HG03469 (cell line): ENCODE data around the gene CLVS2.

ENCODE experiments used
- ATAC-seq: cut with Tn5 transposase; IDR thresholded peaks from one replicate; pipeline ENCODE4 v1.9.1; 2021; ENCODE audit warnings: mild to moderate bottlenecking, moderate library complexity, moderate number of reproducible peaks; ENCODE audit not compliant: unreplicated experiment

CLVS2 gene, protein sequence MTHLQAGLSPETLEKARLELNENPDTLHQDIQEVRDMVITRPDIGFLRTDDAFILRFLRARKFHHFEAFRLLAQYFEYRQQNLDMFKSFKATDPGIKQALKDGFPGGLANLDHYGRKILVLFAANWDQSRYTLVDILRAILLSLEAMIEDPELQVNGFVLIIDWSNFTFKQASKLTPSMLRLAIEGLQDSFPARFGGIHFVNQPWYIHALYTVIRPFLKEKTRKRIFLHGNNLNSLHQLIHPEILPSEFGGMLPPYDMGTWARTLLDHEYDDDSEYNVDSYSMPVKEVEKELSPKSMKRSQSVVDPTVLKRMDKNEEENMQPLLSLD

DNA sequence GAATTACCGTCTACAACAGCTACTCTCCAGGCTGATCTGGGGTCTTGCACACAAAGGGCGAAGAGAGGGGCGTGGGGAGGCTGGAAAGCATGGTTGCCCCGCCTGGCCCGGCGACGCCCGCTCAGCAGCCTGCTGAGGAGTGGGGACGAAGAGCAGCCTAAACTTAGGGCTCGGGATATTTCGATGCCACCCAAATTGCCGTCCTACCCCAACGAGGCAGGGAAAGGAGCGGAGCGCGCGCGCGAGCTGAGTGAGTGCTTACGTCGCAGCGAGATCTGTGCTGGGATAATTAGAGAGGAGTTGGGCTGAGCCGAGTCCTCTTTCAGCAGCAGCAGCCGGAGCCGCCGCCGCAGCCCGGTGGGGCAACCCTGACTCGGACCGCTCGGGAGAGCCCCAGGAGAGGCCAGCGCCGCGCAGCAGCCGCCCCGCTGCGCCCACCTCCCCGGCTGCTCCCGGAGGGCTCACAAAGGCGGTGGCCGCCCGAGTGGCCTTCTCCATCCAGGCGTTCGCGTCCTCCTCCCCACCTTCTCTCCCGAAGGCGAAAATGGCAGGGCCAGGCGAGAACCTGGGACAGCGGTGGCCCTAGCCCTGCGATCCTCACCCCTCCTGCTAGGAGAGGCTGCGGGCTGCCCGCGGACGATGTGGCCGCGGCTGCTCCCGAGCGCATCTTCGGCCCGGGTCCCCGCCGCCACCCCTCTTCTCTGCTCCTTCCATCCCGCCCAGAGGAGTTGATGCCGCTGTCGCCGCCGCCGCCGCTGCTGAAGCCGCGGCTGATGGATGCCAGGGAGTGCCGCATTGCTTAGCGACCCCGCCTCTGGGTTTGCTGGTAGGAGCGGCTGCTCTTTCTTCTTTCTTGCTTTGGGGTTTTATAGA is at the start of gene CLVS2:
Gene CLVS2, plus strand, starts transcription at position 315 of the 873 bp plus-strand sequence. CDS start 1,543 bp downstream, outside the sequence.
- no peak for ATAC-seq

DNA sequence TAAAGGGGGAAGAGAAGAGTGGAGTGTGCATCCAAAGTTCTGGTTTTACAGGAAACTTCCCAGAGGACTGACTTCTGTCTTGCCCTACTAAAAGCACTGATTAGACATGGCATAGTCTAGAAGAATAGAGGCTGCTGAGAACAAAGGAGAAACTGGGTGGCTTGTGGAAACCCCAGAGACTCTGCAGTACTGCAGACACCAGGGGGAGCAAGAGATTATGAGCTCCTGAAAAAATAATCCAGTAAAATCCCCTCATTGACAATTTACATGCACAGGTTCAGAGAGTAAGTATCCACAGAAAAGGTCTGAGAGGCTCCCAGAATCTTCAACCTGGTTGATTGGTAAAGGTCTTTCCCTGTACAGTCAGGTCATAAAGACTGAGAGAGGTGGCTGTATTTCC is 48.7 kb upstream of the CLVS2 start:
- no peak for ATAC-seq

DNA sequence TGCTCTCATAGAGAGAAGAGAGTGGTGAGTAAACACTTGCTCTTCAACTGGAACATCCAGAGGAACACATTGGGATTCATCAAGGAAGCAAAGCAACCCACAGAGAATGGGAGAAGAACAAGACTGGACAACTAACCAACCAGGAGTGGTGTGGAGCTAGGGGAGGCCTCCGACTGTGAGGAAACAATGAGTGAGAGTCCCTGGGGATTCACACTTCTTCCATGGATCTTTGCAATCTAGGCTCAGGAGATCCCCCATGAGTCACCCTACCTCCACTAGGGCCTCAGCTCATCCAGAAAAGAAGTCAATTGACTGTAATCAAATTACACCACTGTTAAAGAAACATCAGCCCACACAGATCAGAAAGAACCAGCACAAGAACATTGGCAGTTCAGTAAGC is 42.3 kb upstream of the CLVS2 start:
- no peak for ATAC-seq

DNA sequence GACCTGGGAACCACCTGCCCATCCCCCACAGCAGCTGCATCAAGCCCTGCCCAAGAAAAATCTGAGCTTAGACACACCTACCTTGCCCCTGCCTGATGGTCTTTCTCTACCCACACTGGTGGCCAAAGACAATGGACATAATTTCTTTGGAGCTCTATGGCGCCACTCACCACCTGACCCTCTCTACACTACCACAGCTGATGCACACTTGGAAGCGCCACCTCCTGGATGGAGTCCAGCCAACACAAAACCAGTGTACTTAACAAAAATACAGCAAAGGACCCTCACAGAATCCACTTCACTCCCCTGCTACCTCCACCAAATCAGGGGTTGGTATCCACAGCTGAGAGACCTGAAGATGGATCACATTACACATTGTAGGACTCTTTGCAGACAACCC is 39.7 kb upstream of the CLVS2 start:
- ATAC-seq: no peak

DNA sequence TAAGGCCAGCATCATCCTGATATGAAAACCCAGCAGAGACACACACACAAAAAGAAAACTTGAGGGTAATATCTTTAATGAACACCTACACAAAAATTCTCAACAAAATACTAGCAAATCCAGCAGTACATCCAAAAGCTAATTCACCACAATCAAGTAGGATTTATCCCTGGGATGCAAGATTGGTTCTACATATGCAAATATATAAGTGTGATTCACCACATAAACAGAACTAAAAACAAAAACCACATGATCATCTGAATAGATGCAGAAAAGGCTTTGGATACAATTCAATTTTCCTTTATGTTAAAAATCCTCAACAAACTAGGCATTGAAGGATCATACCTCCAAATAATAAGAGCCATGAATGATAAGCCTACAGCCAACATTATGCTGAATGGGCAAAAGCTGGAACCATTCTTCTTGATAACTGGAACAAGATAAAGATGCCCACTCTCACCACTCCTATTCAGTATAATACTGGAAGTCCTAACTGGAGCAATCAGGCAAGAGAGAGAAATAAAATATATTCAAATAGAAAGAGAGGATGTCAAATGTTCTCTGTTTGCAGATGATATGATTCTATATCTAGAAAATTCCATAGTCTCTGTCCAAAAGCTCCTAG is 33.9 kb upstream of the CLVS2 start:
- no peak for ATAC-seq

DNA sequence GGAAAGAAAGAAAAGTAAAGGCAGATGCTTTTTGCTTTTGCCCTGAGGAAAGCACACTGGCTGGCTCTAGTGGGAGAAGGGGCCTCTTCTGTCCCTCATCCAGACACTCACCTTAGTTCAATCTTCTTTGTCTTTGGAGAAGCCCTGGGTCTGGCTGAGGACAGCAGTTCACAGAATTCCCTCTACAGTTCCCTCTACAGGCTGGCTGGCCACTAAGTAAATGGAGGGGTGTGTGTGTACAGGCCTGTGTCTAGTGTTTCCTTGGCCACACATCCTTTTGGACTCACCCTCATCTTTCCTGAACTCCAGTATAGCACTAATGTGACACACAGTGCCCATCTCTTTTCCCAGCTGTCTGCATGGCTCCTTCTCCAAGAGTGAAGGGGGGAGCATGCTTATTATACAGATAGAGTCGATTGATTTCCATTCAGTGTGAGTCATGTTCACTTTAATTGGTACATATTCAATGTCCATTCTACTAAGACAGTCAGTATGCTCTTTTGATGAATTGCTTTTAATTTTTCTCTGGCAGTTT is 26.0 kb upstream of the CLVS2 start:
- ATAC-seq: no peak

DNA sequence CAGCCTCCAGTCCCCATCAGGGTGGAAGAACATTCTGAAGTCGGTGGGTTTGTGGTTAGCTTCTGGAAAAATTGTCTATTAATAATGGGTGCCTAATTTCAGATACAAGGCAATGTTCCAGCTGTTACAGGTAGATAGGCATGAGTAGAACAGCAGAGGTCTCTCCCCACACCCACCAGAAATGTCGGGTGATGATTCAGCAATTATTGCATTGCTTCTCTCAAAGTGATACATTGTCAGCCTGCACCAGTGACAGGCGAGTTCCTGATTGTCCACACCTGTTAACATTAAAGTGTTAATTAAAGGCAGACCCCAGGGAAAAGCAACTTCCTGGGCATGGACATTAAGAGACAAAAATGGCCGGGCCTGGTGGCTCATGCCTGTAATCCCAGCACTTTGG is 18.9 kb upstream of the CLVS2 start:
- no peak for ATAC-seq

DNA sequence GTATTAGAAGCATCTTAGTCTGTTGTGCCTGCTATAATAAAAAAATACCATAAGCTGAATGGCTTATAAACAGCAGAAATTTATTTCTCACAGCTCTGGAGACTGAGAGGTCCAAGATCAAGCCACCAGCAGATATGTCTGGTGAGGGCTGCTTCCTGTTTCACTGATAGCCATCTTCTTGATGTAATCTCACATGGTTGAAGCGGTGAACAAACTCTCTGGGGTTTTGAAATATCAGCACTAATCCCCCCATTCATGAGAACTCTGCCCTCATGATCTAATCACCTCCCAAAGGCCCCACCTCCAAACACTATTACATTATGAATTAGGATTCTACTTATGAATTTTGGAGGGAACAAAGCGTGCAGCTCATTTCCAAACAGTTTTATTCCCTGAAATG is 11.6 kb upstream of the CLVS2 start:
- ATAC-seq: no peak

DNA sequence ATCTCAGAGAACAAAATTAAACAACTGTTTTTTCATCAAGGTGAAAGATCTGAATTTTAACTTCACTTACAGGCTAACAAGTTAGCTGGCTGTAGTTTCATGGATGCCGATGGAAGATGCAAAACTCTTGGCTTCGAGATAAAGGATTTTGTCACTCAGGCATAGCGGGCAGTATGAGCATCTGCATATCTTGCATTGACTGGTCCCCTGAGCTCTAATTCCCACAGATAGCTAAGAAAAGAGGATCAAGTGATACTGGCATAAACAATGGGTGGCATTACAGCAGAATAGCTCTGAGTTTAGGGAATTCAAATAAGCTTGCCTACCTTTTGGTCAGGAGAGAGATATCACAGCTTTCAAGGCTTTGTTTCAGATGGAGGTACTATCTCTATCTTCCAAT is 1.8 kb upstream of the CLVS2 start:
- ATAC-seq: no peak

DNA sequence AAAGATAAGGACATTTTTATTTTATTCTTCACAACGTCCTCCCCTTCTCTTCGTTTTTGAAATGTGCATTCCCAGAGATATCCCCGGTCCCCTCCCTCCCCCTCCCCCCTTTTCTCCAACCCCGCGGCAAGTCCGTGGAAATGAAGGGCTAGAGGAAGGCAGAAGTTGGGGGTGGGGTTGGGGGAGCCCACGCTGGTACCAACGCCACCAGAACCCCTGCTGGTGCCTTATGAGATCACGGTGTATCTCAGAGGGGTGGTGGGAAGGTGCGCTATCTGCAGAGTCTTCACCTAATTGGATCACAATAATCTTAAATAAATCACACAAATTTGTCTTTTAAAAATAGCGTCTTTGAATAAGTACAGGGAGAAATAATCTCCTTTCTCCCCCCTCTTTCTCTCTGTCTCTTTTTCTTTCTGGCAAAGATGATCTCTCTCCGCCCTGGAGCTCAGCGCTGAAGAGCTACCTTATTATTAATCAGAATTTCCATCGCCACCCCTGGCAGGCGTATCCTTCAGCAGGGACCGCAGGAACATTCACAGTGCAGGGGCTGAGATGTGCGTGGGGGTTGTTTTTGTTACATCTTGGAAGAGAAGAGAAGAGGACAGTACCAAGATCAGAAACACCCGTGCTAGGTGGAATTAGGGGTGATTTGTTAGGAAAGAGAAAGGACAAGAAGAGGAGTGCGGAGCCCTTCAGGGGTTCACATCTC is 915 bp downstream of the CLVS2 start:
- no peak for ATAC-seq

DNA sequence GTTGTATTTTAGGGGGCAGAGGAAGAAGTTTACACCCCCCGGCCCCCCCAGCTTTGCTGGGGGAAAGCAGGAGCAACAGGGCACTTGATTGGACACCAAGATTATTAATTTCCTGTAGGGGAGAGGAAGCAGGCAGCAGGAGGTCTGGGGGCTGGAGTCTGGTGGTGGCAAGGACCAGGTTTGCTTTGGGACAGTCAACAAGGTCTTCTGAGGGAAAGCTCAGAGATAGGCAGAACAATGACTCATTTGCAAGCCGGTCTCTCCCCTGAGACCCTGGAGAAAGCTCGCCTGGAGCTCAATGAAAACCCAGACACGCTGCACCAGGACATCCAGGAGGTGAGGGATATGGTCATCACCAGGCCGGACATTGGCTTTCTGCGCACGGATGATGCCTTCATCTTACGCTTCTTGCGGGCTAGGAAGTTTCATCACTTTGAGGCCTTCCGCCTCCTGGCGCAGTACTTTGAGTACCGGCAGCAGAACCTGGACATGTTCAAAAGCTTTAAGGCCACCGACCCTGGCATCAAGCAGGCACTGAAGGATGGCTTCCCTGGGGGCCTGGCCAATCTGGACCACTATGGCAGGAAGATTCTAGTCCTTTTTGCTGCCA is 1.6 kb downstream of the CLVS2 start:
- no peak for ATAC-seq

DNA sequence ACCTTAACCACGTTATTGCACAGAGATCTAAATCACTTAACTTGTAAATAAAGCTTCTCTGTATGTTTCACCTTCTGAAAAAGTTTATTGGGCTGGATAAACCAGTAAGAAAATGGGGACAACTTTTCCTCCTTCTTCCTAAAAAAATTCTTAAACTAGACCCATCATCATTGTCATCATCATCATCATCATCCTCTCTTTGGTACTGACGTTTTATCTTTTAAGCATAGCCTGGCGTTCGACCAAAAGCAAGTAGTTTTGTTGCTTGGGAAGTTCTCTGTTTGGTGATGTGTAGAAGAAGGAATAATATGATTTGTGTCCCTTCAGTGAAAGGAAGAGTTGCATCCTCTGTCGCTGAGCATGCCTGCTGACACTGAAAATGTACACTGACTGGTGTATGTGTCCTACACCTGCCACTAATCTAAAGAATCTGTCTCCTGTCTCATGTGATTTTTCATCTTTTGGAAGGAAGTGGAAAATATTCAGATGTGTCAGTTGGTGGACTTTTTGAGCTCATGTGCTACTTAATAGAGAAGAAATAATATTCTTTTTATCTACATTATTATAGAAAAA is 2.5 kb downstream of the CLVS2 start:
- no peak for ATAC-seq

DNA sequence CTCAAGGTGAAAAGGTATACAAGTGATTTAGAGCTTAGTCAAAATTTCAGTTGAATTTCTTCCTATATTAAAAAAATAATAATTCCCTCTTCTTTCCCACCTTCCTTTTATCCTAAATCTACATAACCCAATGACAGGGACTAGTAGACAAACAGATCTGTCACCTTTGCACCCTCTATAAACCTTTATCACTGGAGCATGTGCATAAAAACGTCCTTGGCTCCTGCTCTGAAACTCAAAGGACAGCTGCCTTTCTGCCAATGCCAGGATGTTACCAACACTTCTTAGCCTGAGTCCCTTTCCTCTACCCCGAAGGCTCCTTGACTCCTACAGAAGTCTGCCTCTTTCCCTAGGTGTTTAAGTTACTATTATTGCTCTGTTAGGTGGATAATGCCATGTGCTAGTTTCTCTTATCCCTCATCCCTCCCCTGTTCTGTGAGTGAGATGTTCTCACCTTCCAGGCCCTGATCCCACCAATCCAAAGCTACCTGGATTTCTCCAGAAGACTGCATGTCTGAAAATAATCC is 4.3 kb downstream of the CLVS2 start:
- ATAC-seq: no peak

DNA sequence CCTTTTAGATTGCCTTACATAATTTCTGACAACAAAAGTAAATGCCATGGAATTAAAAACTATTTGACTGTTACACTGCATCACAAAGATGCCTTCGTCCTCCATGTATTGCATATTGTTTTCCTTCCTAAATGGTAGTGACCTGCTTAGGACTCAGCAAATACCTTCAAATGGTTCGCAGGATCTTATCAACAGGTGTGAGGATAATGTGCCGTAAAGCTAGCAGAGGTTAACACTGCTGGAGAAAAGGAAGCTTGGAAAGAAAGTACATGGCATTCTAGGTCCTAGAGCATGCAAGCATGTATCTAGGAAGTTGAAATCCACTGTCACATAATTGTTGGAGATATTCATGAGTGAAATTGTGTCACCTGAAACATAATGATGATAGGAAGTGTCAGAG is 5.5 kb downstream of the CLVS2 start:
- no peak for ATAC-seq

DNA sequence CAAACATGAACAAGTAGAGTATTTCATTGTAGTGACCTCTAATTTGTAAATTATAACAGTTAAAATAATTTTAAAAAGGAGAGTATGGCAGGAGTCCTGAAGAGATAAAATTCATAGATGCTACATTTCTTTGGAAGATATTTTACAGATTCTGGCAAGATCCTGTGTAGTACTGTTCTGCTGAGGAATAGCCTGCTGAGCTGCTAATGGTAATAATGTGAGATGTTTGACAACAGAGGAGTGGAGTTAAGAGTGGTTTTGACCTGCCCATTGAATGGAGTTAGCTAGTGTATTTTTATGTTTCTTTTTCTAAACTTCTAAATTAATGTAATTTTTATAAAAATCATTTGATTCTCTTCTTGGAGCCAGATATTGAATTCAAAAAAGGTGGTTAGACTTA is 11.8 kb downstream of the CLVS2 start:
- no peak for ATAC-seq

DNA sequence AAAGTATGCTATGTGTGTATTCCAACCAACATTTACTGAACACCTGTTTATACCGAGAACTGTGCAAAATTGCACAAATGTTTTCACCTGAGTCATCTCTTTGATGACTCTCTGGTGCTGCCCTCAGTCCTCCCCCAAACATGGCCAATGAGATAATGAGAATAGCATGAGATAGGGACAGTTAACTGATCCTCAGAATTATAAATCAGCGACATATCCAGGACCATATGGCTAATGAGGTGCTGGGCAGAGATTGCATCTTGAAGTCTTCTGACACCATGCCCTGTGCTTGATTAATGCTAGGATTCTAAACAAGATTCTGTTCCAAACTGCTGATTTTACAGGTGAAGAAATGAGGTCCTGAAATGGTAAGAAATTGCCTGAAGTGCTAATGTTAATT is 13.0 kb downstream of the CLVS2 start:
- no peak for ATAC-seq

DNA sequence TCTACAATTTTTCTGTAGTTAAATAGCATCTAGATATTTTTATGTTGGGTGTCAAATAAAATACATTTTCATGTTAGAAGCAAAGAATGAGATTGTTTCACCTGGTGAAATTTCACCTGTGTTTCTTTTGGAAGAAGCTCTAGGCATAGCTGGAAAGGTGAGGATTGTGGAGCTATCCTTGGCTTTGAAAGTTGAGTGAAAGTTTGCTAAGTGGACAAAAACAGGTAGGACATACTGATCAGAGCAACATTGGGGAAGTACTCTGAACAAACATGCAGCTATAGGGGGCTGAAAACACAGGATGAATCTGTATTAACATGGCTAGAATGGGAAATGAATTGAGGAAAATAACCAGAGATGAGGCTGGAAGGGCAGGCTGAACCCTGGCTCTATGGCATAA is 18.8 kb downstream of the CLVS2 start:
- no peak for ATAC-seq

DNA sequence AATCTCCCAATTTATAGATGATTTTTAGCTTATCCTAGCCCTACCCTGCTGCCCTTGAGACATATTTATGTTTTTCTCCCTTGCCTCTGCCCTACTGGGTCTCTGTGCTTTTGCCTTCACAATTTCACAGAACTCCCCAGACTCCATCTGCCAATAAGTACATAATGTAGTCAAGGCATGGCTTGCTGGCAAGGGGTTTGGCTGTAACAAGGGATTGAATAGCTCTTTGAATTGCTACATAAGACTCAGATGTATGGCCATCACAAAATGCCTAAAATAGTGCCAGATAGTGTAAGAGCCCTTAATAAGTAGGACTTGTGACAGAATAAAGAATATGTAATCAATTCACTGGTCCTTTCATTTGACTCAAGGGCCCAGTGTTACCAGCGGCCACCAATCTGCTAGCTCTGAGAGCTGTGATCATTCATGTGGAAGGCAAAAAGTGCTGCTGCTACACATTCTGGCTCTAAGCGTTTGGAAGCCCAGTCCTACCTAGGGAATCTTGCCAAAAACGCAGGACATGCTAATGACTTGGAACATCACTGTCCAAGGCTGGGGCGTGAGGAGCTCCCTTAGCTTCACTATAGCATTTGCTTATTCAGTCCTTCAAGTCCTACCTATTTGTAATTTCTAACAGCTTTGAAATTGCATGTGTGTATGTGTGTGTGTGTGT is 20.5 kb downstream of the CLVS2 start:
- no peak for ATAC-seq

DNA sequence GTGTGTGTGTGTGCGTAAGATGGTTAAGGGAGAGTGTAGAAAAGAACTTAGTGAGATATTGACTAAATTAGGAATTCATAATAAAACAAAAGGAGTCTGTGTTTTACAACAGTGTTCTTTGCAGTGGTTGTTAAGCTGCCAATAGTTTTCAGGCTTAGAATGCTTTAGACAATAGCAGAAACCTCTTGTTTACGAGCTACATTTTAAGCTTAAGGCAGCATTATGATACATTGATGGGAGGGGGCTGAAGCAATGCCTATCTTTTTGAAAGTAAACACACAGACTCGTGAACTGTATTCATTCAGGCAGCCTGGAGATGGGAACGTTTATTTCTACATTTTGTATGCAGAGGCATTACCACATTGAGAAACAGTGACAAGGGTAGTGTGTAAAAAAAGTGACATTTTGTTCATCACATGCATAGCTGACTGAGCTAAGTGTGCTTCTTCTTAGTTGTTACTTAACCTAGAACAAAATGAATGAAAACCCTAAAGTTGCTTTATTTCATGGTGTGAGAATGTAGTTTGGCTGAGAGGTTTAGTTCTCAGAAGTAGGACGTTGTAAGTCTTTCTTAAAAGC is 21.2 kb downstream of the CLVS2 start:
- no peak for ATAC-seq
